Endothelial cell (in vitro differentiated cells): ENCODE results near the gene CFAP74. TPM values are rescaled to one million over a fixed set of nuclear protein-coding genes. Genes with fewer than 3 reads are reported as not detected.

ENCODE experiments used
- DNase-seq: peaks from one replicate; pipeline ENCODE4 v3.0.0; 2021; ENCODE audit warnings: low spot score
- H3K27ac Mint-ChIP-seq: one replicate; pipeline ENCODE4 v1.8.0; 2021; ENCODE audit warnings: mixed read lengths, inconsistent platforms; ENCODE audit not compliant: unreplicated experiment
- H3K27me3 Mint-ChIP-seq: one replicate; pipeline ENCODE4 v1.8.0; 2021; ENCODE audit warnings: mild to moderate bottlenecking, moderate library complexity, mixed read lengths, inconsistent platforms; ENCODE audit not compliant: unreplicated experiment
- H3K36me3 Mint-ChIP-seq: one replicate; pipeline ENCODE4 v1.8.0; 2021; ENCODE audit warnings: mild to moderate bottlenecking, low read depth, mixed read lengths, inconsistent platforms; ENCODE audit not compliant: unreplicated experiment
- H3K4me1 Mint-ChIP-seq: one replicate; pipeline ENCODE4 v1.8.0; 2021; ENCODE audit warnings: mild to moderate bottlenecking, mixed read lengths, inconsistent platforms; ENCODE audit not compliant: unreplicated experiment
- H3K4me3 Mint-ChIP-seq: one replicate; pipeline ENCODE4 v1.8.0; 2021; ENCODE audit warnings: mild to moderate bottlenecking, mixed read lengths, inconsistent platforms; ENCODE audit not compliant: unreplicated experiment
- H3K9me3 Mint-ChIP-seq: one replicate; pipeline ENCODE4 v1.8.0; 2021; ENCODE audit warnings: mixed read lengths, inconsistent platforms; ENCODE audit not compliant: unreplicated experiment
- total RNA-seq: library from RNA; stranded (reverse); fragmentation: NEBNext Ultra II Directional; extraction: Animal tissue kit (Norgen Biotek cat#: 25700); gene quantifications from one replicate; pipeline ENCODE4 v1.2.1, GENCODE V29; 2021; ENCODE audit not compliant: unreplicated experiment
- TF ChIP-seq, protein P1 (sequence below): fragments of 200-600 bp; sonication (generic); IDR thresholded peaks from one replicate; pipeline ENCODE4 v1.5.0; 2021; ENCODE audit warnings: antibody characterized with exemption; ENCODE audit not compliant: unreplicated experiment

The CFAP74 gene
- total RNA-seq, 1 donor from 2014 or later: not detected

DNA sequence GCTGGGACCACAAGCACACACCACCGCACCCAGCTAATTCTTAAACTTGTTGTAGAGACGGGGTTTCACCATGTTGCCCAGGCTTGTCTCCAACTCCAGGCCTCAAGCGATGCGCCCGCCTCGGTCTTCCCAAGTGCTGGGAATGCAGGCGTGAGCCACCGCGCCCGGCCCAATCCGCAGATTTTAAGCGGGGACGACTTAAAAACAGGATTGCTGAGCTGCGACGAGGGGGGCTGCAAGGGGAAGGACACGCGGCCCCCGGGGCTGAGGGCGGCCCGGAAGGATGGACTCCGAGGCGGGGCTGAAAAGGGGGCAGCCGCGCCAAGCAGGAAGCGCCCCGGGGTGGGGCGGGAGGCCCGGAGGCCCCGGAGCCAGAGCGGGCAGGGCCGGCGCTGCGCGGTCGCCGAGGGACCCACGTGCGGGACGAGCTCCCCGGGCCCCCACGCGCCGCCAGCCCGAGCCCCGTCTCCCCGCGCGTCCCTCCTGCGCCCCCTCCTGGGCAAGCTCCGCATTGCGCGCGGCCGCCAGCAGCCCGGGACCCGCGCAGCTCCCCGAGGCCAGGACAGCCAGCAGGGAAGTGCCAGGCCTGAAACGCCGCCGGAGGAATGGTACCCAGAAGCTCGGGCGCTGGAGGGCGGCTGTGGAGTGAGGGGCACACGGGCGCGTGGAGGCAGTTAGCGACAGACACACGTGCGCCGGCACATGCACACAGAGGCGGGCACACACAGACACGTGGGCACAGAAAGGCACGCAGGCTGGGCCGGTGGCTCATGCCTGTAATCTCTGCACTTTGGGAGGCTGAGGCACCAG is 41.1 kb upstream of the CFAP74 start:
- no peak overlapping the region for H3K27ac Mint-ChIP-seq
- H3K9me3 Mint-ChIP-seq: no peaks in the 10 kb centered on the region
- peaks cover 9% of the 10 kb centered on the region for H3K4me1 Mint-ChIP-seq
- no peaks in the 10 kb centered on the region for H3K36me3 Mint-ChIP-seq
- peaks cover 24% of the 10 kb centered on the region for H3K27me3 Mint-ChIP-seq
- peak; percentile 90 for DNase-seq
- TF ChIP-seq, protein P1, sequence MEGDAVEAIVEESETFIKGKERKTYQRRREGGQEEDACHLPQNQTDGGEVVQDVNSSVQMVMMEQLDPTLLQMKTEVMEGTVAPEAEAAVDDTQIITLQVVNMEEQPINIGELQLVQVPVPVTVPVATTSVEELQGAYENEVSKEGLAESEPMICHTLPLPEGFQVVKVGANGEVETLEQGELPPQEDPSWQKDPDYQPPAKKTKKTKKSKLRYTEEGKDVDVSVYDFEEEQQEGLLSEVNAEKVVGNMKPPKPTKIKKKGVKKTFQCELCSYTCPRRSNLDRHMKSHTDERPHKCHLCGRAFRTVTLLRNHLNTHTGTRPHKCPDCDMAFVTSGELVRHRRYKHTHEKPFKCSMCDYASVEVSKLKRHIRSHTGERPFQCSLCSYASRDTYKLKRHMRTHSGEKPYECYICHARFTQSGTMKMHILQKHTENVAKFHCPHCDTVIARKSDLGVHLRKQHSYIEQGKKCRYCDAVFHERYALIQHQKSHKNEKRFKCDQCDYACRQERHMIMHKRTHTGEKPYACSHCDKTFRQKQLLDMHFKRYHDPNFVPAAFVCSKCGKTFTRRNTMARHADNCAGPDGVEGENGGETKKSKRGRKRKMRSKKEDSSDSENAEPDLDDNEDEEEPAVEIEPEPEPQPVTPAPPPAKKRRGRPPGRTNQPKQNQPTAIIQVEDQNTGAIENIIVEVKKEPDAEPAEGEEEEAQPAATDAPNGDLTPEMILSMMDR: peak; percentile 96
- H3K4me3 Mint-ChIP-seq: peak overlapping the region; percentile 2

DNA sequence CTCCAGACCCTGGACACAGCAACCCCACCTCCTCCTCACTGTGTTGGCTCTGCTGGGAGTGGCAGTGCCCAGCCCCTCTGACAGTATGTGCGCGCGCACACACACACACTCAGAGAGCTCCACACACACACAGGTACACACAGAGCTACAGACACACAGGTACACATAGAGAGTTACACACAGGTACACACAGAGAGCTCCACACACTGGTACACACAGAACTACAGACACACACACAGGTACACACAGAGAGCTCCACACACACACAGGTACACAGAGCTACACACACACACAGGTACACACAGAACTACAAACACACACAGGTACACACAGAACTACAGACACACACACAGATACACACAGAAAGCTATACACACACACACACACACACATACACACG is 40.3 kb upstream of the CFAP74 start:
- no peak for DNase-seq
- H3K27me3 Mint-ChIP-seq: peaks cover 20% of the 10 kb centered on the region
- H3K36me3 Mint-ChIP-seq: no peaks in the 10 kb centered on the region
- no peaks in the 10 kb centered on the region for H3K9me3 Mint-ChIP-seq
- H3K4me1 Mint-ChIP-seq: peaks cover 3% of the 10 kb centered on the region
- H3K27ac Mint-ChIP-seq: peak overlapping the region; percentile 32
- TF ChIP-seq, protein P1: no peak
- H3K4me3 Mint-ChIP-seq: peak overlapping the region; percentile 2

DNA sequence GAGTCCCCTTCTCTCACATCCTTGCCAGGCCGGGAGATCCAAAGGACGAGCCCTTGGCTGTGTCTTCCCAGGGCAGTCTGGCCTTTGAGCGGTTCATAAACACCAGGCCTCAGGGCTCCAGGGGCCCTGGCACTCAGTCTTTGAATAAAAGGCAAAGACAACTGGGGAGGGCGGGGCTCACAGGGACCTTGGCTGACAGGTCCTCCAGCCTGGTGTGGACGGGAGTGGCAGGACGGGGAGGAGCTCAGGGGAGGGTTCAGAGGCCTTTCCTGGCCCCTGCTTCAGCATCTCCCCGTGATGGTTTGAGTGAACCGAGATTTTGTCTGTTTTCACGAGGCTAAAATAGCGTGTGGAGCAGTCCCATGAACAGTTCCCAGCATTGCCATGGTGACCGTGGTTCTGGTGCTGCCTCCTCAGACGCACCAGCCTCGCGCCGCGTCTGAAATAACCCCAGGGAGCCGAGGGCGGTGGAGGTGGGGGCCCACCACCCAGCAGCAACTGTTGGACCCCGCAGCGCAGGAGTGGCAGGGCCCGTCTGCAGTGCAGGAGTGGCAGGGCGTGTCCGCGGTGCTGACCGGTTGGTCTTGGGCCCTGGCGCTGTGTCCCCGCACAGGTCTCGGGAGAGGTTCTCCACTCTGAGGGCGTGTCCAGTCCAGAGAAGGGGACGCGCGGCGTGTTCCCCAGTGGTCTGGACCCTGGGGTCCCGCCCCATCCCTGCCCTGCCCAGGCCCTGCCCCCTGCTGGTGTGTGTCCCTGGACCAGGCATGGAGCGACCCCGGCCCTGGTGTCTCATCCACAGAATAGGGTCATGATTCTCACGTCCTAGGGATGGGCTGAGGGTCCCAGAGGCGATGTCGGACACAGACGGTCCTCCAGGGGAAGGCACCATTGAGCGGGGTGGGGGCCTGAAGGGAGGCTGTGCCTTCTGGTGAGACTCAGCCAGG is 39.5 kb upstream of the CFAP74 start:
- H3K4me3 Mint-ChIP-seq: no peak overlapping the region
- no peak overlapping the region for H3K27ac Mint-ChIP-seq
- H3K9me3 Mint-ChIP-seq: no peaks in the 10 kb centered on the region
- DNase-seq: peak; percentile 35
- peaks cover 3% of the 10 kb centered on the region for H3K4me1 Mint-ChIP-seq
- peaks cover 12% of the 10 kb centered on the region for H3K27me3 Mint-ChIP-seq
- H3K36me3 Mint-ChIP-seq: no peaks in the 10 kb centered on the region
- TF ChIP-seq, protein P1: no peak

DNA sequence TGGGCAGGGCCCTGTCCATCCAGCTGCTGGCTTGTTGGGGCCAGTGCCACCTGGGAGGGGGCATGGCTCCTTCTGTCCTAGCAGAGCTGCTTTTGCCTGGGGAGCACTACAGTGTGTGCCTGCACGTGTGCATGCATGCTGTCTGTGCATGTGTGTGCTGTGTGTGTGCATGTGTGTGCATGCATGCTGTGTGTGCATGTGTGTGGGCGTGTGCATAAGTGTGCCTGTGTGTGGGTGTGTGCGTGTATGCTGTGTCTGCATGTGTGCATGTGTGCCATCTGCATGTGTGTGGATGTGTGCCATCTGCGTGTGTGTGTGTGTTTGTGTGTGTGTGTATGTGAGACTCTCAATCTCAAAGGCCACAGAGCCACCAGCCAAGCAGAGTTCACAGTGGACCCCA is 38.3 kb upstream of the CFAP74 start:
- Mint-ChIP-seq H3K27ac (no peak overlapping the region), H3K4me3 (no peak overlapping the region)

More for the DNA sequence above, 38.3 kb upstream of the CFAP74 start:
- H3K36me3 Mint-ChIP-seq: no peaks in the 10 kb centered on the region
- peaks cover 3% of the 10 kb centered on the region for H3K4me1 Mint-ChIP-seq
- DNase-seq: no peak
- TF ChIP-seq, protein P1: no peak
- peaks cover 14% of the 10 kb centered on the region for H3K27me3 Mint-ChIP-seq
- no peaks in the 10 kb centered on the region for H3K9me3 Mint-ChIP-seq
